ENCODE data around the gene DCC.
"Not testable (repeated sequence)": the region's sequence is repeated elsewhere in the genome, so short reads cannot be mapped to it uniquely, and the experiment has no call there.

Gene DCC

DNA sequence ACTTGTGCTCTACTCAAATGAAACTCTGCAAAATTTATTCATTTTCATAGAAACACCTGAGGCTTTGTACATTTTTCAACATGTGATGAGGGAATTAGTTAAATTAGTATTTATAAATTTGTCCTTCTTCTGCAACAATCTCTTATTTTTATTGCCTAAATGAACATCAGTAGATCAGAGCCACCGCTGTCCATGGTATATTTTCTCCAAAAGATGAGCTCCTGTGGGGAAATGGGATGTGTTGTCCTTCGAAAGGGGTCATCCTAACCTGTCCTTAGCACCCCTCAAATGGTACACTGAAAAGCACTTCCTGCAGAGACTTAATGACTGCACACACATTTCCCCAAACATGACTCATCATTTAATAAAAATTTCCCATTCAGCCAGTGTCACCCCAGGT is 1169.9 kb downstream of the DCC start:
- no peak for DNase-seq (ENCODE audit: low read depth)

GRCh38 chr18:53511725-53512124 is 1171.7 kb downstream of the DCC start:
- DNase-seq (ENCODE audit: low read depth) = not testable (repeated sequence)

DNA sequence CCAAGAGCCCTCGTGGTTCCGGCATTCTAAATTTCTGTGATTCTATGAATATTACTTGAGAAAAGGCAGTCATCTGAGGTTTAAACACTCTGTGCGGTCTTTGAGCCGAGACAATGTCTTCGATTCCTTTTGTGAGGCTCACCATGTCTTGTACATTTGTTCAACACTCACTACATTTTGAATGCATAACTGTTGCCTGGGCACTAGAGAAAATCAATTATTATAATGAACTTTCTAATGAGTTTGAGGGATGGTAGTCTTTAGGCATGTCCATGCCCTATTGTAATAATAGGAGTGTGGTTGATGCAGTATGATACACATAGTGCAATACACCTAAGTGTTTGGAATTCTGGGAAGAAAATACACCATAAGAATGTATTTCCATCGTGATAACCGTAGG is 1181.1 kb downstream of the DCC start:
- DNase-seq (ENCODE audit: low read depth) = no peak

DNA sequence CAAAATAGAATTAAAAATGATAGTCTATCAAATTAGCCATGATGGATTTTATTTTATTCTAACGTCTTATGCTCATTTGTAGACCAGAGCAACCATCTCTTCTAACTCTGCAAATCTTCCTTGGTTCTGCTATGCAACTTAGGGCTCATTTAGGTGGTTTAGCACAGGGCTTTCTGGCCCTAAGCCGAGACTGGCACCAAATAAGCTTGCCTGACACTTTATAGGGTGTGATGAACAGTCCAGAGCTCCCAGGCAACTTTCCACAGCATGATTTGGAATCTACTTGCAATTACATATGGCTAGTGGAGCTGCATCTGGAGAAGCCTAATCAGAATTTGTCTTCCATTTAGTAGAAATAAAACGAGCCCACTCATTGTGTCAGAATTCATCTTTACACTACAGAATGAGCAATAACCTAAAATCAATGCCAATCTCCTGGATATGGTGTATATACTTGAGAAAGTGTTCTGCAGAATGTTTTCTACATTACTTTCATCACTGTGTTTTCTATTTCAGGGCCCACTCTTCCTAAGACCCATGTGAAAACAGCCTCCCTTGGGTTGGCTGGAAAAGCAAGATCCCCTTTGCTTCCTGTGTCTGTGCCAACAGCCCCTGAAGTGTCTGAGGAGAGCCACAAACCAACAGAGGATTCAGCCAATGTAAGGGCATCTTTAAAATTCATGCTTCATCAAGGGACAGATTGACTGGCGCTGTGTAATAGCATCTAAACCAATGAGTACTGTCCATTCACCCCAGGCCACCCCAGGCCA is 1186.3 kb downstream of the DCC start:
- no peak for DNase-seq (ENCODE audit: low read depth)

DNA sequence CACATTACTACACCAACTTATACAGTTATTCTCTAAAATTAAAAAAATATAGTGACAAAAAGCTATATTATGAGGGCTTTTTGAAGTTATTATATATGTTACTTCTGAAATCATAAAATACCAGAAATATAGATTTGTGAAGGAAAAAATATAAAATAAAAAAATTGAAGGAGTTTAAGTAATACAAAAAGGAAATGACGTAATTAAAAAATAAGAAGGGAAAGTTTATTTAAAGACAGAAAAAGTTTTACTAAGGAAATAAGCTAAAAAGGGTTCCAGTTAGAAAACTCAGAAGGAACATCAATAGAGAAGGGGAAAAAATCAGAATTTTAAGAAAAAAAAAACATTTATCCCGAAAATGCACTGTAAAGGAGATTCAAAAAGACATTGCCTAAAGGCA is 1187.4 kb downstream of the DCC start:
- no peak for DNase-seq (ENCODE audit: low read depth)

DNA sequence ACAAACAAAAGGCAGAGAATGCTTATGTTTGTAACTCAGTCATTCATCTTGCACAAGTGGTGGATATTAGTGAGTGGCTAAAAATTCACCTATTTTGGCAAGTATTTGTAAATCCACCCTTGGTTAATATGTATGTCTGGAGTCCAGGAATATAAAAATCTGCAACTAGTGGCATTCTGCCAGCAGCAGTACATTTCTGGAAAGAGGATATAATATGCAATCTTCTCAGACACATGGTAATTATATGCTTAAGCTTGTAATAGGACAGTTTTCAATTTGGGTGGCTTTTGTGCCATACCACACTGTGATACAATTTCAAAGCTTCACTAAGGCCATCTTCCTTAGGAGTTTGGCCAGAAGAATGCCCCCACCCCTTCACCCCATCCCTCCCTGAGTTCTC is 1191.2 kb downstream of the DCC start:
- no peak for DNase-seq (ENCODE audit: low read depth)

- no peak for DNase-seq (ENCODE audit: low read depth)
These were observed 1191.9 kb downstream of the DCC start for GRCh38 chr18:53531896-53532295.

DNA sequence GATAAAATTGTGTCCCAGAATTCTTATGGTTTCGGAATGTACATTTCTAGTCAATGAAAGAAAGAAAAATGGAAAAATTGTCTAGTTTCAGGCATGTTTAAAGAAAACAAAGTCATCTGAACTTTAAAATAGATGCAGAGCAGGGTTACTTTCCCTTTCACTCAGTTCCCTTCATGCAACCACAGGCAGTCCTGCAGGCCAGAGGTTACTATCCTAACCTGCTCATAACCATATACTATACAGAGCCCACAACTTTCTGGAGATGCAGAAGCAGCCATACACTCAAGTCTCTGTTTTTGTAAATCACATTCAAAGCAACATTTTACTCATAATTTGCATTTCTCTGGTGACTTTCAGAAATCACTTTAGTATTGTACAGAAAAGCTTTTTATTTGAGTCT is 1194.2 kb downstream of the DCC start:
- DNase-seq (ENCODE audit: low read depth) = no peak

GRCh38 chr18:53534695-53535094 is 1194.7 kb downstream of the DCC start:
- DNase-seq (ENCODE audit: low read depth) = no peak

GRCh38 chr18:53536908-53537307 is 1196.9 kb downstream of the DCC start:
- no peak for DNase-seq (ENCODE audit: low read depth)

DNA sequence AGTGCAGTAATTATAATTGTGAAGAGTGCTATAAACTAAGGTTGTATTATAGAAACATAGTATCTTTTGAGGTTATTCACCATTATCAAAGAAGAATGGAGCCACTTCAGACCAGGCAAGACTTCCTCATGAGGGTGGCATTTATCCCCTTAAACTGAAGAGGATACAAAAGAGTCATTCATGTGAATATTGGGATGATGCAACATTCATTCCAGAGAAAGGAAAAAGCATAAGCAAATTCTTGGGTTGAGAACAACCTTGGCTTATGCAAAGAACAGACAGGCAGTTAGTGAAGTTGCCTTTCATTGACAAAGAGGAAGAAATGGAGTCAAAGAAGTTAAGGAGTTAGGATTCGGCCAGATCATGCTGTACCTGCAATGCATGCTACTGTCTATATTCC is 1201.9 kb downstream of the DCC start:
- DNase-seq (ENCODE audit: low read depth) = no peak

GRCh38 chr18:53543711-53544110 is 1203.7 kb downstream of the DCC start:
- no peak for DNase-seq (ENCODE audit: low read depth)

- no peak for DNase-seq (ENCODE audit: low read depth)
These were observed 1204.9 kb downstream of the DCC start for GRCh38 chr18:53544917-53545316.

- no peak for DNase-seq (ENCODE audit: low read depth)
These were observed 1212.0 kb downstream of the DCC start for GRCh38 chr18:53551868-53552426.

DNA sequence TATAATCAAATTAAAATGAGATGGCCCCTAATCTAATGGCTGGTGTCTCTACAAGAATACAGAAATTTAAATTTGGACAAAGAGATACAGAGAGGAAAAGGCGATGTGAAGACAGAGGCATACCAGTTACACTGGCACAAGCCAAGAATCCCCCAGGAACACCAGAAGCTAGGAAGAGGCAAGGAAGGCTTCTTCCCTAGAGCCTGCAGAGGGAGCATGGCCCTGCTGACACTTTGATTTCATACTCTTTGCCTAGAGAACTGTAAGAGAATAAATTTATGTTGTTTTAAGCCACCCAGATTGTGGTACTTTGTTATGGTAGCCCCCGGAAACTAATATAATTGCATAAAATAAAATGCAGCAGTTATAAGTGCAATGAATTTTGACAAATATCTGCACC is 1213.0 kb downstream of the DCC start:
- no peak for DNase-seq (ENCODE audit: low read depth)

DNA sequence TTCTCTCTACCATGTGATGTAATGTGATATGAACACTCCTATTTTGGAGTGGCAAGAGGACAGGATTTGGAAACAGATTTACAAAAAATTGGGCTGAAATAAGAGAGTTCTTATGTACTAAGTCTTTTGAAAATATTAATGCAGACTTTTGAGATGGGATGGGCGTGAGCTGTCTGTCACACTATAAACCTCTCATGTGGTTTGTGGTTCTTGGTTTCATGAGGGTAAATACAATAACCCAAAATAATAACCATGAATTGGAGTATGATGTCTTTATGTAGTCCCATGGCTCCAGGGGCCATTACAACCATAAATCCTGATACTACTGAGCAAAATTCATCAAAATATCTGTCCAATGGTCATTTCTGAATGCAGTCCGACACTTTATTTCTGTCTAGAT is 1216.5 kb downstream of the DCC start:
- DNase-seq (ENCODE audit: low read depth) = no peak

- DNase-seq (ENCODE audit: low read depth) = no peak
These were observed 1220.5 kb downstream of the DCC start for GRCh38 chr18:53560546-53560945.

DNA sequence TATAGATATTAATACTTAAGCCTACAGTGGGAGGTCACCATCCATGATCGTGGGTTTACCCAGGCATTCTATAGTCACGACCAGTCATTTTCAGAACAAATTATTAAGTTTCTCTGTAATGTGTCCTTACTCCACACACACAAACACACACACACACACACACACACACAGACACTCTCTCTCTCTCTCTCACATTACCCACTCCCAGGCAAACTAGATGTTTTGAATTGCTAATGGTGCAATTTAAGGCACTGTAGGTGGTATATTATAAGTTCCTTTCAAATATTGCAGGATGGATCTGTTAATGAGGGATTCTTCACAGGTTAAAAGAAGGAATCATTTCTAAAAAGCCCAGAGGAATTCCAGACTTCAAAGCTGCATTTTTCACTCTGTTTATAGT is 1226.6 kb downstream of the DCC start:
- no peak for DNase-seq (ENCODE audit: low read depth)

- no peak for DNase-seq (ENCODE audit: low read depth)
These were observed 1228.1 kb downstream of the DCC start for GRCh38 chr18:53567929-53568574.

Measured in stimulated activated CD4-positive, alpha-beta T cell treated with anti-CD3 and anti-CD28 coated beads, Interleukin-2, amount 100 ng/mL, for 4 hours (primary cell).